H1 (cell line): Measurements from ENCODE around the gene RAB32. TPM values are rescaled to one million over a fixed set of nuclear protein-coding genes. Genes with fewer than 3 reads are reported as not detected.

Experiments
- CTCF ChIA-PET: fragments of 300-600 bp; sonication (Branson Sonifier 250); formaldehyde crosslinking; loops from one replicate; lab custom pipeline; 2021; ENCODE audit not compliant: partially characterized antibody; lab: Charles Lee
- POLR2A ChIA-PET: fragments of 300-600 bp; sonication (Branson Sonifier 250); formaldehyde crosslinking; loops from one replicate; lab custom pipeline; 2021; ENCODE audit warnings: inconsistent platforms; ENCODE audit not compliant: partially characterized antibody; lab: Charles Lee
- DNase-seq, 2 experiments: peaks; one replicate each; pipeline versions ENCODE4 v3.0.0 to v3.0.0-alpha.2; 2010 to 2022; ENCODE audit warnings: low spot score in 2 of 2, low read depth in 1 of 2, mixed read lengths in 1 of 2
- FAIRE-seq: peaks from 2 replicates; lab custom pipeline; 2011; peaks lifted over from hg19 to GRCh38; lab: Jason Lieb, UNC
- H2AFZ ChIP-seq: 2 replicates; pipeline ENCODE4 v1.8.1; 2012; ENCODE audit warnings: low read length, inconsistent platforms
- H2AK5ac ChIP-seq: 2 replicates; pipeline ENCODE4 v1.6.1; 2013; ENCODE audit warnings: low read depth, low read length
- H2BK120ac ChIP-seq: replicated peaks from 2 replicates; pipeline ENCODE3; 2013; ENCODE audit warnings: low read depth, low read length, inconsistent platforms
- H2BK12ac ChIP-seq: 2 replicates; pipeline ENCODE4 v1.6.1; 2013; ENCODE audit warnings: low read depth, low read length
- H2BK15ac ChIP-seq: 2 replicates; pipeline ENCODE4 v1.6.1; 2013; ENCODE audit warnings: low read length
- H2BK20ac ChIP-seq: 2 replicates; pipeline ENCODE4 v1.6.1; 2013; ENCODE audit warnings: low read length
- H2BK5ac ChIP-seq: 2 replicates; pipeline ENCODE4 v1.6.1; 2013; ENCODE audit warnings: low read depth, low read length
- H3K14ac ChIP-seq: 2 replicates; pipeline ENCODE4 v1.6.1; 2013; ENCODE audit warnings: inconsistent platforms; ENCODE audit not compliant: insufficient read length
- H3K18ac ChIP-seq: 2 replicates; pipeline ENCODE4 v1.6.1; 2013; ENCODE audit warnings: low read length; ENCODE audit errors: extremely low read depth
- H3K23ac ChIP-seq: 2 replicates; pipeline ENCODE4 v1.6.1; 2013; ENCODE audit warnings: inconsistent platforms; ENCODE audit not compliant: insufficient read length
- H3K23me2 ChIP-seq: 2 replicates; pipeline ENCODE4 v1.6.1; 2013; ENCODE audit warnings: low read depth, low read length
- H3K27ac ChIP-seq: 2 replicates; pipeline ENCODE4 v1.6.1; 2011; ENCODE audit warnings: low read depth, low read length, inconsistent platforms
- H3K27me3 ChIP-seq, 4 experiments: replicated peaks in 1 of 4; 1 replicate in 1 of 4; 2 replicates in 3 of 4; pipeline versions ENCODE4 v1.6.1 to v1.8.1; 2011 to 2013; ENCODE audit warnings: low read length in 3 of 4, mild to moderate bottlenecking in 3 of 4, inconsistent platforms in 2 of 4, mixed read lengths in 2 of 4, moderate library complexity in 1 of 4; ENCODE audit not compliant: control insufficient read depth in 3 of 4, insufficient read depth in 3 of 4; ENCODE audit errors: extremely low read depth in 1 of 4
- H3K36me3 ChIP-seq, 4 experiments: 2 replicates each; pipeline versions ENCODE4 v1.6.1 to v1.8.1; 2011 to 2013; ENCODE audit warnings: mild to moderate bottlenecking in 4 of 4, low read length in 3 of 4, moderate library complexity in 2 of 4, control low read depth in 1 of 4, inconsistent platforms in 1 of 4; ENCODE audit not compliant: insufficient read depth in 4 of 4, control insufficient read depth in 2 of 4
- H3K4ac ChIP-seq: replicated peaks from 2 replicates; pipeline ENCODE3; 2013; ENCODE audit warnings: low read length, low read depth, mixed read lengths, inconsistent platforms; ENCODE audit not compliant: insufficient read length
- H3K4me1 ChIP-seq, 4 experiments: replicated peaks in 1 of 4; 1 replicate in 1 of 4; 2 replicates in 3 of 4; pipeline versions ENCODE4 v1.6.1 to v1.8.1; 2011 to 2013; ENCODE audit warnings: low read length in 3 of 4, inconsistent platforms in 2 of 4, mixed read lengths in 1 of 4; ENCODE audit not compliant: insufficient read depth in 4 of 4, control insufficient read depth in 3 of 4
- H3K4me2 ChIP-seq, 2 experiments: 2 replicates each; pipeline versions ENCODE4 v1.6.1 to v1.8.1; 2011 to 2013; ENCODE audit warnings: low read depth in 2 of 2, low read length in 2 of 2, control low read depth in 1 of 2, inconsistent platforms in 1 of 2, mild to moderate bottlenecking in 1 of 2; ENCODE audit not compliant: insufficient read depth in 1 of 2
- H3K4me3 ChIP-seq, 4 experiments: fragments of 200-600, 300-600 bp in 1 of 4; sonication (generic), shearing (Covaris generic), sonication (Bioruptor Twin) in 1 of 4; 2 replicates each; pipeline versions ENCODE4 v1.5.1 to v1.8.1; 2011 to 2016; ENCODE audit warnings: low read length in 4 of 4, low read depth in 3 of 4, control low read depth in 2 of 4, inconsistent platforms in 2 of 4, mild to moderate bottlenecking in 2 of 4, mixed read lengths in 1 of 4, moderate library complexity in 1 of 4; ENCODE audit not compliant: insufficient read depth in 2 of 4; ENCODE audit errors: extremely low read depth in 1 of 4
- H3K56ac ChIP-seq: replicated peaks from 2 replicates; pipeline ENCODE3; 2013; ENCODE audit warnings: low read depth, mild to moderate bottlenecking, mixed read lengths, low read length, inconsistent platforms; ENCODE audit not compliant: insufficient read length
- H3K79me1 ChIP-seq: 2 replicates; pipeline ENCODE4 v1.6.1; 2013; ENCODE audit warnings: low read depth, low read length, control low read depth
- H3K79me2 ChIP-seq, 2 experiments: 2 replicates each; pipeline versions ENCODE4 v1.6.1 to v1.8.1; 2012 to 2013; ENCODE audit warnings: low read length in 2 of 2, mild to moderate bottlenecking in 2 of 2, inconsistent platforms in 1 of 2; ENCODE audit not compliant: insufficient read depth in 2 of 2, control insufficient read depth in 1 of 2
- H3K9ac ChIP-seq, 4 experiments: replicated peaks in 1 of 4; 1 replicate in 1 of 4; 2 replicates in 3 of 4; pipeline versions ENCODE4 v1.6.1 to v1.8.1; 2011 to 2013; ENCODE audit warnings: low read depth in 3 of 4, low read length in 3 of 4, control low read depth in 2 of 4, mild to moderate bottlenecking in 2 of 4, moderate library complexity in 2 of 4, inconsistent platforms in 1 of 4; ENCODE audit errors: extremely low read depth in 1 of 4
- H3K9me3 ChIP-seq, 2 experiments: 2 replicates each; pipeline versions ENCODE4 v1.6.1 to v1.8.1; 2012 to 2013; ENCODE audit warnings: mild to moderate bottlenecking in 2 of 2, moderate library complexity in 2 of 2, control low read depth in 1 of 2, inconsistent platforms in 1 of 2, low read depth in 1 of 2, low read length in 1 of 2, mixed read lengths in 1 of 2; ENCODE audit not compliant: insufficient read depth in 2 of 2
- H4K20me1 ChIP-seq, 2 experiments: replicated peaks in 1 of 2; 2 replicates each; pipeline versions ENCODE3 to v1.8.1; 2011 to 2013; ENCODE audit warnings: inconsistent platforms in 2 of 2, low read length in 2 of 2, mild to moderate bottlenecking in 1 of 2; ENCODE audit not compliant: insufficient read depth in 2 of 2, control insufficient read depth in 1 of 2
- H4K5ac ChIP-seq: 2 replicates; pipeline ENCODE4 v1.6.1; 2013; ENCODE audit warnings: low read length, low read depth, mixed read lengths, inconsistent platforms; ENCODE audit not compliant: insufficient read length
- H4K8ac ChIP-seq: 2 replicates; pipeline ENCODE4 v1.8.0; 2013; ENCODE audit warnings: mild to moderate bottlenecking, moderate library complexity, low read length, inconsistent platforms; ENCODE audit not compliant: insufficient read depth; ENCODE audit errors: extremely low read depth
- H4K91ac ChIP-seq: replicated peaks from 2 replicates; pipeline ENCODE3; 2013; ENCODE audit warnings: low read length, mixed read lengths, inconsistent platforms; ENCODE audit not compliant: insufficient read length
- CEBPB ChIP-seq: IDR thresholded peaks from 2 replicates; pipeline ENCODE4 v1.6.1; 2012; ENCODE audit warnings: low read depth, low read length
- EZH2 ChIP-seq: fragments of 200-600 bp; sonication (generic); IDR thresholded peaks from 2 replicates; pipeline ENCODE4 v1.7.1; 2012; ENCODE audit warnings: low read depth, mild to moderate bottlenecking, moderate library complexity, low read length, inconsistent platforms; ENCODE audit not compliant: severe bottlenecking
- GTF2F1 ChIP-seq: IDR thresholded peaks from 2 replicates; pipeline ENCODE4 v1.6.1; 2012; ENCODE audit warnings: low read depth, low read length, improper control_type of control experiment, borderline replicate concordance
- HDAC6 ChIP-seq: IDR thresholded peaks from one replicate; pipeline ENCODE4 v1.7.1; 2012; ENCODE audit warnings: low read depth, mild to moderate bottlenecking, inconsistent platforms, low read length, moderate library complexity
- RBBP5 ChIP-seq: IDR thresholded peaks from 2 replicates; pipeline ENCODE4 v1.7.1; 2012; ENCODE audit warnings: low read depth, mild to moderate bottlenecking, inconsistent platforms, low read length, moderate library complexity, borderline replicate concordance
- RNF2 ChIP-seq: fragments of 200-900, 300-1000 bp; sonication (generic); IDR thresholded peaks from 2 replicates; pipeline ENCODE4 v1.7.1; 2016; ENCODE audit warnings: borderline replicate concordance, low read depth, mild to moderate bottlenecking, antibody characterized with exemption, low read length; ENCODE audit not compliant: poor library complexity, severe bottlenecking; ENCODE audit errors: missing control alignments
- TEAD4 ChIP-seq: IDR thresholded peaks from 2 replicates; pipeline ENCODE4 v1.6.1; 2012; ENCODE audit warnings: low read depth, low read length, inconsistent platforms, mixed read lengths
- YY1 ChIP-seq: IDR thresholded peaks from 2 replicates; pipeline ENCODE4 v1.6.1; 2011; ENCODE audit warnings: low read depth, mild to moderate bottlenecking, low read length
- WGBS, 2 experiments: shearing (Covaris generic) in 1 of 2; methylation state at CpG; one replicate each; pipeline versions ENCODE4 v1.1.6 to v1.1.7; 2013 to 2015; ENCODE audit warnings: low lambda C conversion rate in 2 of 2, mixed read lengths in 2 of 2, inconsistent platforms in 1 of 2, low coverage in 1 of 2, missing lambda C conversion rate in 1 of 2; ENCODE audit not compliant: insufficient replicate concordance in 2 of 2, insufficient coverage in 1 of 2, insufficient read length in 1 of 2; ENCODE audit errors: extremely low coverage in 1 of 2, missing lambda C conversion rate in 1 of 2; 5-methylcytosine and 5-hydroxymethylcytosine counted together
- polyA plus RNA-seq, 7 experiments: library from polyadenylated mRNA; depleted of rRNA in 3 of 7; stranded (reverse) in 5 of 7; unstranded in 2 of 7; fragments of >200 nt in 5 of 7; fragments of 200-250 nt in 2 of 7; gene quantifications; 1 replicate in 5 of 7; 2 replicates in 1 of 7; 4 replicates in 1 of 7; pipeline versions ENCODE4 v1.2.1 to v1.2.3, GENCODE V29; 2011 to 2013; ENCODE audit warnings: missing spikeins in 2 of 7, mixed read lengths in 2 of 7
- total RNA-seq: library from RNA; stranded (reverse); fragmentation: NEBNext Ultra II Directional; extraction: Animal tissue kit (Norgen Biotek cat#: 25700); gene quantifications from 2 replicates; pipeline ENCODE4 v1.2.1, GENCODE V29; 2021
- TF ChIP-seq, protein P1 (sequence below): IDR thresholded peaks from 2 replicates; pipeline ENCODE4 v1.6.1; 2012; ENCODE audit warnings: low read length, inconsistent platforms
- TF ChIP-seq, protein P2 (sequence below): IDR thresholded peaks from 2 replicates; pipeline ENCODE4 v1.6.1; 2012; ENCODE audit warnings: inconsistent platforms

Gene RAB32
- total and polyA plus RNA-seq, 2 of the 8 experiments (the other 6 are each of a cell fraction or from before 2014, with no cell fraction given), result 3.9 to 6.3 TPM

DNA sequence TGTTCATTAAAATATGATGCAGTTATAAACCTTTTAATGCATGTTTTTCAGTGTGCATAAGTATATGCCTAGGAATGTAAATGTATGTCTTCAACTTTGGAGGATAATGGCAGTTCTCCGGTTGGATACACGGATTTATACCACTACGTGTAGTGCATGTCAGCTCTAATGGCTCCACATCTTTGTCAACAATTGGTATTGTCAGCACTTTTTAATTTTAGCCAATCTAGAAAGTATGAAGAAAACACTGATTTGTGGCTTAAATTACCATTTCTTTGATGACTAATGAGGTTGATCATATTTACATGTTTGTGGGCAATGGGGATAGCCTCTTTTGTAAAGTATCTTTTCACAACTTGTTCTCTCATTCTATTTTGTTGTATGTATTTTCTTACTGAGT, 10.9 kb upstream of the RAB32 start:
- Histone ChIP-seq H3K23me2 (no peaks in the 10 kb centered on the region), H4K91ac (no peak overlapping the region), H2BK20ac (no peak overlapping the region), H3K9ac (no peak overlapping the region), H3K79me1 (no peaks in the 10 kb centered on the region), H2AK5ac (no peak overlapping the region), H2BK5ac (no peak overlapping the region), H3K23ac (no peak overlapping the region), H4K20me1 (no peaks in the 10 kb centered on the region), H3K36me3 (no peaks in the 10 kb centered on the region), H3K27me3 (no peaks in the 10 kb centered on the region), H3K4me2 (no peak overlapping the region)
- WGBS, 2 experiments, result 87% methylated on average over 3 of the region's 3 CpGs; no CpG with 5 or more reads in 1 of the 2 experiments
- POLR2A ChIA-PET, result no interaction called here
- TF ChIP-seq, protein P1, sequence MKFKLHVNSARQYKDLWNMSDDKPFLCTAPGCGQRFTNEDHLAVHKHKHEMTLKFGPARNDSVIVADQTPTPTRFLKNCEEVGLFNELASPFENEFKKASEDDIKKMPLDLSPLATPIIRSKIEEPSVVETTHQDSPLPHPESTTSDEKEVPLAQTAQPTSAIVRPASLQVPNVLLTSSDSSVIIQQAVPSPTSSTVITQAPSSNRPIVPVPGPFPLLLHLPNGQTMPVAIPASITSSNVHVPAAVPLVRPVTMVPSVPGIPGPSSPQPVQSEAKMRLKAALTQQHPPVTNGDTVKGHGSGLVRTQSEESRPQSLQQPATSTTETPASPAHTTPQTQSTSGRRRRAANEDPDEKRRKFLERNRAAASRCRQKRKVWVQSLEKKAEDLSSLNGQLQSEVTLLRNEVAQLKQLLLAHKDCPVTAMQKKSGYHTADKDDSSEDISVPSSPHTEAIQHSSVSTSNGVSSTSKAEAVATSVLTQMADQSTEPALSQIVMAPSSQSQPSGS, result no peak
- no peak for TF ChIP-seq EZH2
- TF ChIP-seq TEAD4, result no peak
- TF ChIP-seq RBBP5, result no peak
- TF ChIP-seq RNF2, result no peak
- no peak for TF ChIP-seq HDAC6
- no peak for TF ChIP-seq GTF2F1
- TF ChIP-seq CEBPB, result no peak
- TF ChIP-seq, protein P2, sequence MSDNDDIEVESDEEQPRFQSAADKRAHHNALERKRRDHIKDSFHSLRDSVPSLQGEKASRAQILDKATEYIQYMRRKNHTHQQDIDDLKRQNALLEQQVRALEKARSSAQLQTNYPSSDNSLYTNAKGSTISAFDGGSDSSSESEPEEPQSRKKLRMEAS, result no peak
- TF ChIP-seq YY1, result no peak
- TF ChIP-seq, all 59 proteins: peak for 0
- H2BK120ac ChIP-seq, result no peak overlapping the region
- CTCF ChIA-PET, result no interaction called here
- no peak overlapping the region for H2AFZ ChIP-seq
- no peak overlapping the region for H3K27ac ChIP-seq
- DNase-seq, result no peak
- H3K79me2 ChIP-seq, result no peaks in the 10 kb centered on the region
- H4K5ac ChIP-seq, result no peak overlapping the region
- no peak overlapping the region for H3K4me3 ChIP-seq
- H3K14ac ChIP-seq, result no peak overlapping the region
- H3K18ac ChIP-seq, result no peak overlapping the region
- no peak overlapping the region for H4K8ac ChIP-seq
- H3K56ac ChIP-seq, result no peak overlapping the region
- FAIRE-seq, result no peak
- H3K4ac ChIP-seq, result no peak overlapping the region
- no peak overlapping the region for H2BK12ac ChIP-seq
- H3K4me1 ChIP-seq, result no peaks in the 10 kb centered on the region
- no peaks in the 10 kb centered on the region for H3K9me3 ChIP-seq
- no peak overlapping the region for H2BK15ac ChIP-seq
